GM12891 (cell line): Measurements from ENCODE around the gene KLK13.

Experiments
- POLR2AphosphoS5 ChIP-seq: IDR thresholded peaks from 2 replicates; pipeline ENCODE4 v1.6.1; 2011; ENCODE audit warnings: low read depth, low read length, control low read depth
- TAF1 ChIP-seq: IDR thresholded peaks from 2 replicates; pipeline ENCODE4 v1.6.1; 2011; ENCODE audit warnings: low read depth, low read length, control low read depth

DNA sequence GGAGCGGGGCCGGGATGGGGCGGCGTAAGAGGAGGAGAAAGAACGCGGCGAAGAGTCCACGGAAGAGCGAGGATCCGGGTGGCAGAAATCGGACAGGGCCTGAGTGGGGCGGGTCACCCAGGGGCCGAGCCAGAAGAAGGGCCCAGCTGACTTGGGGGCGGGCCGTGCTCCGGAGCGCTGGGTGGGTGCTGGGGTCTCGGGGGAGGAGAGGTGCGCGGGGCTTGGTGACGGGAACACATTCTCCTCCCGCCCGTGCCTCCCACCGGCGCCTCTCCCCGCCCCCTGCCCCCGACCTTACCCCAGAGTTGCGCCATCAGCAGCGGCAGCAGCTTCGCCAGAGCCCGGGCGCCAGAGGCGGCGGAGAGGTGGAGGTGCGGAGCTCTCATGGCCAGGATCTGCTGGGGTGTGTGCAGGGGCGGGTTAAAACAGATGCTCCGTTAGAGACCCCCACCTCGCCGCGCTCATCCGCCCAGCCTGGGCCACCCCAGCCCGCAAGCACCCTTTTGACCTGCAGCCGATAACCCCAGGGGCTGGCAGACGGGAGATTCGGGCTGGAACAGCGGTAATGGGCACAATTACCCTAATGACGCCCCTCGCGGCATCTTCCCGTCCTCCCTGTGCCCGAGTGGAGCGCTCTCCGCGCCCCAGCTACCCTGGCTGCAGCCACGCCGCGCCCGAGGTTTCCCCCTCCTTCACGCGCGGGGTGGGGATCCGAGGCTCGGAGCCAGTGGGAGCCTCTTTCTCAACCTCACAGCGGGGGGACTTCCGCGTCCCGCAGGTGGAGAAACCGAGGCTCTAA is 45.9 kb downstream of the KLK13 start:
- TF ChIP-seq POLR2AphosphoS5 (no peak), TAF1 (no peak)
